Prostate gland (tissue), 2 donors: ENCODE data around the gene PLAC9.

Experiments
- CTCF ChIP-seq, 4 experiments: fragments of 200-600 bp in 2 of 4; fragments of 450-650 bp in 2 of 4; sonication (generic) in 2 of 4; IDR thresholded peaks; 1 replicate in 3 of 4; 2 replicates in 1 of 4; pipeline ENCODE4 v1.5.1; 2016 to 2019; ENCODE audit warnings: antibody characterized with exemption in 4 of 4, mild to moderate bottlenecking in 2 of 4, moderate library complexity in 2 of 4
- POLR2A ChIP-seq: fragments of 450-650 bp; IDR thresholded peaks from one replicate; pipeline ENCODE4 v1.6.1; 2016; ENCODE audit warnings: antibody characterized with exemption, mild to moderate bottlenecking

GRCh38 chr10:80184291-80184690 lies 51.8 kb downstream of the PLAC9 start:
- TF ChIP-seq CTCF (IDR thresholded peaks at IDR 0.05), result no peak
- no peak for TF ChIP-seq POLR2A
